Dermis microvascular lymphatic vessel endothelial cell (primary cell): ENCODE measurements around the gene CCHCR1. TPM values are rescaled to one million over a fixed set of nuclear protein-coding genes. Genes with fewer than 3 reads are reported as not detected.
"Not testable (repeated sequence)": the region's sequence is repeated elsewhere in the genome, so short reads cannot be mapped to it uniquely, and the experiment has no call there.

Source experiments
- DNase-seq, 2 donors: peaks; one replicate each; pipeline versions ENCODE4 v3.0.0 to v3.0.0-alpha.2; 2010; ENCODE audit warnings: low read depth in 2 of 2
- total RNA-seq: library from RNA; depleted of rRNA; stranded (reverse); fragments of >200 nt; gene quantifications from 2 replicates; pipeline ENCODE4 v1.2.1, GENCODE V29; 2014

Gene CCHCR1
- total RNA-seq, 1 donor from 2014 or later: 11.8 TPM

DNA sequence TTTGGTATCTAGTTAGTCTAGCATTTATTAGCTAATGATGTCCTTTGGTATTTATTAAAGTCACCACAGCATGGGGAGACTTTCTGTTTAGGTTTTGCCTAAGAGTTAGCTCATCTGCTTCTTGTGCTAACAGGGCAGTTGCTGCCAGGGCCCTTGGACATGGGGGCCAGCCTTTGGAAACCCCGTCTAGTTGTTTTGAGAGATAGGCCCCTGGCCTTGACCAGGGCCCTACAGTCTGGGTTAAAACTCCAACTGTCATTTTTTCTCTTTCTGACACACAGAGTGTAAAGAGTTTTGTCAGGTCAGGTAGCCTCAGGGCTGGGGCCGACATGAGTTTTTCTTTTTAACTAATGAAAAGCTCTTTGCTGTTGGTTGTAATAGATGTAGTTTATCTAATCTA lies 25.7 kb upstream of the CCHCR1 start:
- DNase-seq: not testable (repeated sequence)

DNA sequence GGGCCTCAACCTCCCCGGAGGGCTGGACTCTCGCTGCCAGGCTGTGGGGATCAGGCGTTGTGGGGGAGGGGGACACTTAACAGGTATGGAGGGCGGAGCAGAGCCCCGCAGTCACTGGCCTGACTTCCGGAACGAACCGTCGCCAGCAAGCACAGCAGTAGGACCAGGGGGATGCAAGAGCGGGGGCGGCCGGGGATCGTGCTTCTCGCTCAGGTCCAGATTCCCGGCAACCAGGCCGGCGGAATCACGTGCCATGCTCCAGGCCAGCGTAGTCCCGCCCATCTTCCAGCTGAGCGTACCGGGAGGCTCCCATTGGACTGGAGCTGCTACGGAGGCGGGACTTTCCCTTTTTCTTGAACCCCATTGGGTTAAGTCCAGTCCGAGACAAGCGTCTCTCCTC lies 22.9 kb upstream of the CCHCR1 start:
- DNase-seq: peak; percentile 77 to 88

DNA sequence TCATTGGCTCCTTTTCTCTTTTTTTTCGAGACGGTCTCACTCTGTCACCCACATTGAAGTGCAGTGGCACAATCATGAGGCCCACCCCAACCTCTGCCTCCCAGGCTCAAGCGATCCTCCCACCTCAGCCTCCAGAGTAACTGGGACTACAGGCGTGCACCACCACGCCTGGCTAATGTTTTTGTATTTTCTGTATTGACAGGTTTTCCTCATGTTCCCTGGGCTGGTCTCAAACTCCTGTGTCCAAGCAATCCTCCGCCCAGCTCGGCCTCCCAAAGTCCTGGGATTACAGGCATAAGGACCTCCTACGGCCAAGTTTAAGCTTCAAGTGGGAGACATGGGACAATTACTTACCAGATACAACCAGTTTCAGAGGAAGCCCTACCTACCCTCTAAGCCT lies 22.3 kb upstream of the CCHCR1 start:
- DNase-seq: no peak

DNA sequence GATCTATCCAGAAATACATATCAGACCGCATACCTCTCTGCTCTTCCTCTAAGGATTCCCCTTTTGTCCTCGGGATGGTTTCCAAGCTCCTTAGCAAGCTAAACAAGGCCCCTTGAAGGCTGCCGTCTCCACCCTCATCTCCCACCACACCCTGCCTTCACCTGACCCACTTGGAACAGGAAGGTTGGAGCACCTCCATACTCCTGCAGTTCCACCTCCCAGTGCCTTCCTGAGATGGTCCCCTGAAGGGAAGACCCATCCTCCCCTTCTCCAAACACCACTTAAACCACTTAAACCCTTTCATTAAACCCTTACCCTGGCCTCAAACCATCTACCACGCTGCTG lies 21.4 kb upstream of the CCHCR1 start:
- no peak for DNase-seq

DNA sequence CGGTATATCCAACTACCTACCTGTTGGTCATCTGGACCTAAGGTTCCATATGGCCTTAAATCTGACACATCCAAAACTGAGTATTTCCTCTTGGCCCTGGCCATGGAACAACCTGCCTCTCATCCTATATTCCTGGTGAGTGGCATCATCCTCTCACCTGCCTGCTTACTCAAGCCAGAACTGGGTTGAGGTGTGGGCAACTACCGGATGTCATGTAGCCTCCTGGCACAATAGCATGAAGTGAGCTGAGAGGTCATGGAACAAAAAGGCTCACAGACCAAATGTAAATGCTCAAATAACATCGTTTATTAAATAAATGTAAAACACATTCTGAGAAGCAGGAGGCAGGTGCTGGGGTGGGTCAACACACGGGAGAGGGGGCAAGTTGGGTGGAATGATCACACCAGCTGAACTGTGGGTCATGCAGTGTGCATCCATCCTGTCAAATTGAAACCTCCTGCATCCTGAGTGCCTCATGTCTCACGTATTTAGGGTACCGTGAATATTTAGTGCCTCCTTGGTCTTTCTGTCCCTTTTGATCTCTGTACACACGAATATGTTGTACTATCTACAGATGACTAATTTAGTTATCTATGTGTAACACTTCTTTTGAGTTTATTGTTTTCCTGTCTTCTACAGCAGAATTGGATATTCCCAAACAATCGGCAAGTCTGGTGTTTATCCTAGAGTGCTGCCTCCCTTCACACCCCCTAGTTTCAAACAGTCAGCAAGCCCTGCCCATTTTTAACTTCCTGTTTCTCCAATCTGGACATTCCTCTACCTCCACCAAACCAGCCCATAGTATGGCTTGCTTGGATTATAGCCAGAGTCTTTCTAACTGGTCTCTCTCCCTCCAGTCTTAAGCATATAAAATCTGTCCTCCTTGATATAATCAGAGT lies 20.8 kb upstream of the CCHCR1 start:
- DNase-seq: peak in 1 of 2 donors; percentile 39

DNA sequence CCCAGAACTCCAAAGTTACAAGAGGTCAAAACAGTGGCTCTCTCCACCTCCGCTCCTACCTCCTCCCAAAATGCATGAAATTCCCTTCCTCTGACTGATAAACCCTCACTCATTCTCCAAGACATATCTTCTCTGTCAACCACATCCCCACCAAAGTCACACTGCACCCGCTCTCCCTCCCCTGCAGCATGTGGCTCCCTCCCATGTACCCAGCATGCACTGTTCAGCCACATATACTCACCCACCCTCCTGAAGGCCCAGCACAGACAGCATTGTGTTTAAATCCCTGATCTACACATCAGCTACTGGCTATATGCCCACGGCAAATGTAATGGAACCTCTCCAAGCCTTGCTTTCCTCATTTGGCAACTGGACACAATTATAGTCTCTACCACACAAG lies 18.4 kb upstream of the CCHCR1 start:
- DNase-seq: no peak

DNA sequence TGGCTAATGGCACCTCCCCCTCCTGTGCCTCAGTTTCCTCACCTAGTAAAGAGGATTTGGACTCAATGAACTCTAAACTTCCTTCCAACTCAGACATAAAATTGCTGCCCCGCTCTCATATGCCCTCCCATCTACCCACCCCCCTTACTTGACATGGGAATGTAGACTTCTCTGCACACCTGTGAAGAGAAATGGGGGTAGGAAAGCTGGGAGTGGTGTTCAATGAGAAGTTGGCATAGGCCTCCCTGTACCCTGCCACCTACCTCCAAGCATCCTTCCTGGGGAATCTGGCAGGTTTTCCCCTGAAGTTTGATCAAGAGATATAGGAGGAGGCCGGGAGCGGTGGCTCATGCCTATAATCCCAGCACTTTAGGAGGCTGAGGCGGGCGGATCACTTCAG lies 16.8 kb upstream of the CCHCR1 start:
- DNase-seq: no peak

DNA sequence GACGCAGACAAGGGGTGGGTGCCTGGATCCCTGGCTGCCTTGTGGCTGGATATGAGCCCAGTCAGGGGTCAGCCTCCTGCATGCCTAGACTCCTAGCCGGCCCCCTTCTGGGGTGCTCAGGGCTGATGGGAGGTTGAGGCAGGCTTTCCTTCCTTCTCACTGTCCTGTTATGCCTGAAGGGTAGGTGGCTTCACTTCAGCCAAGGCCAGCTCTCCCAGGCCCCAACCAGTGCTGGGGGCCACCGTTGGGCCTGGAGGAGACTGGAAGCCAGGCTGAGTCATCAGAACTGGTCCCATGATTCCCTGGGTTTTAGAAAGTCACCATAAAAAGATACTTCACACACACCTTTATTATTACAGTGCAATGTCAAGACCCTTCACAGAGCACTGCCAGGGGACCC lies 15.8 kb upstream of the CCHCR1 start:
- DNase-seq: no peak

DNA sequence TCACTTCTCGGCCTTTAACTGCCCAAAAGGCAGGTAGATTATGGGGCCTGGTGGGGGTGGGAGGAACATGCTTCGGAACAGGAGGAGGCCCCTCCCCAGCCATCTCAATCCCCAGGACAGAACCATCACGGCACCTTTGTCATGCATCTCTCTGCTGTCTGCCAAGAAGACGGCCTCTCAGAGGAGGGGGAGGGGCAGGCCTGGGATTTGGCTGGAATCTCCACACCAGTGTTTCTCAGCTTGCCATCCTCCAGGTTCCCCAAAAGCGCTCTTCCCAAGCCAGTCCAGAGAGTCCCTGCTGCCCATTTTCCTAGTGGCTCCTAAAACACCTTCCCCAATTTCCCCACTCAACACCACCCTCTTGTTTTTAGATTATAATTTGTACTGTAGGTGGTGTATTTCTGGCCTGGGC lies 15.4 kb upstream of the CCHCR1 start:
- no peak for DNase-seq

DNA sequence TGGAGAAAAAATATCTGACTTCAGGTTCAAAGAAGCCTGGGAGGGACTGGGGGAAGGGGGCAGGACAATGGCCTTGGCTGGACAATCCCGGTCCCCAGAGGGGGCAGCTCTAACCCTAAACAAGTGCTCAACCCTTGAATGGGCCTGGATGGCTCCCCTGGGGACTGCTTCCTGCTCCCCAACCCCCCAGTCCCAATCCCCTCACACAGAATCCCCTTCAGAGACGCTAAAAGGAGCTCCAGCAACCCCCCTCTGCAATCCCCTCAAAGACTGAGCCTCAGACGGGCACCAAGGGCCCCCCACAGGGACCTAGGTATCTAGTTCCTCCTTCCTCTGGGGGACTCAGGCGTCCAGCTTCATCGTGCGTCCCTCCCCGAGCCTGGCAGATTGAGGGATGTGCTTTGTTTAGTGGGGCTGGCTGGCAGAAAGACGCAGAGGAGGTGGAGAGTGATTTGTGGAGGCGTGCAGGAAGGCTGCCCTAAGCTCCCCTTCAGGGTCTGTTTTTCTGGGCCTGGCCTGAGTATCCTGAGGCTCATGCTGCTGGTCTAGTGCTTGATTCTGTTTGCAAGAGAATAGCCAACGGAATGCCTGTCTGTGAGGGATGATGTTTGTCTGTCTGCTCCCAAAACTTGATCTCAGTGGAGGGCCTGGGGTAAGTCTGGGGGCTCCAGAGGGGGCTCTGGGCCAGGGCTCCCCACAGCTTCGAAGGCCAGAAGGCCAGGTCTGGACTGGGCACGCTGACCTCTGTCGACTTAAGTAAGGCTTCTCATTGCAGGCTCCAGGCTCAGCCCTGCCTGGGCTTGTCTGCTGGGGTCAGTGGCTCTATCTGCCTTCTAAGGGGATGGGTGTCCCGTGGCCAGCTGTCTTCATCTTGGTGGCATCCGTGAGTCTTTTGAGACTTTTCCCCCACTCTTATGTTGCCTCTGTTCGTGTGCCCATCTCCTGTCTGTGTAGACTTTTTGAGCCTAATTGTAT lies 14.6 kb upstream of the CCHCR1 start:
- DNase-seq: no peak

DNA sequence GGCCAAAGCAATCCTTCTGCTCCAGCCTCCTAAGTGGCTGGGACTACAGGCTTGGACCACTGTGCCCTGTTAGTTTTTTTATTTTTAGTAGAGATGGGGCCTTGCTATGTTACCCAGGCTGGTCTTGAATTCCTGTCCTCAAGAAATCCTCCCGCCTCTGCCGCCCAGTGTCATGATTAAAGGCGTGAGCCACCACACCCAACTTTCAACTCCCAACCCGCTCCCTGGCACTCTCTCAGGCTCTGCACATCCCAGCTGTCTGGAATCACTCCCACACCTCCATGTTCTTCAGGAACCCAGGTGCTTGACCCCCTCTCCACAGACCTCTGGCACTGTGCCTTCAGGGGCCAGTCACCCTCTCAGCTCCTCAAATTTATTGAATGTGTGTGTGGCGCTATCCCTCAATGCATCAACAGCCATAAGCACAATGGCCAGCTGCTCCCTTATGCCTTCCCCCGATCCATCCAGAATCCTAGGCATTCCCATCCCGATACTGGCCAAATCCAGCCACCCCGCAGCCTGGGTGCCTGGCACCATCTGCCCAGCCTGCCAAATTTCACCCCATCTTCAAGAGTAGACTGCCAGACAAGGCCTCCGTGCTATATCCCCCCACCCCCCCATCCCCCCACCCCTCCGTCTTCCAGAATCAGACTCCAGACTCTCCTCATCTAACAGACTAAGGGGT lies 13.5 kb upstream of the CCHCR1 start:
- no peak for DNase-seq

DNA sequence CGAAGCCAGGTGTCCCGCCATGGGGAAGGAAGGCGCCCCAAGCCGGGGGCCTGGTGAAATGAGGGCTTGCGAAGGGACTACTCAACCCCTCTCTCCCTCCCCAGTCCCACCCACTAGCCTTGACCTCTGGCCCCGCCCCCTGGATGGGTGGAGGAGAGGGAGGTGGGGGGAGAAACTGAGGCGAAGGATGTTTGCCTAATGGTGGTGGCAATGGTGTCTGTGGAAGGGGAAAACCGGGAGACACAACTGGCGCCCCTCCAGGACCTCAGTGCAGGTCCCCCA lies 12.9 kb upstream of the CCHCR1 start, which contains the start of gene POU5F1:
TSS of gene POU5F1 (minus strand) at position 83 of the 282 bp plus-strand sequence. CDS start at position 21, 62 bp downstream.
- DNase-seq: no peak

DNA sequence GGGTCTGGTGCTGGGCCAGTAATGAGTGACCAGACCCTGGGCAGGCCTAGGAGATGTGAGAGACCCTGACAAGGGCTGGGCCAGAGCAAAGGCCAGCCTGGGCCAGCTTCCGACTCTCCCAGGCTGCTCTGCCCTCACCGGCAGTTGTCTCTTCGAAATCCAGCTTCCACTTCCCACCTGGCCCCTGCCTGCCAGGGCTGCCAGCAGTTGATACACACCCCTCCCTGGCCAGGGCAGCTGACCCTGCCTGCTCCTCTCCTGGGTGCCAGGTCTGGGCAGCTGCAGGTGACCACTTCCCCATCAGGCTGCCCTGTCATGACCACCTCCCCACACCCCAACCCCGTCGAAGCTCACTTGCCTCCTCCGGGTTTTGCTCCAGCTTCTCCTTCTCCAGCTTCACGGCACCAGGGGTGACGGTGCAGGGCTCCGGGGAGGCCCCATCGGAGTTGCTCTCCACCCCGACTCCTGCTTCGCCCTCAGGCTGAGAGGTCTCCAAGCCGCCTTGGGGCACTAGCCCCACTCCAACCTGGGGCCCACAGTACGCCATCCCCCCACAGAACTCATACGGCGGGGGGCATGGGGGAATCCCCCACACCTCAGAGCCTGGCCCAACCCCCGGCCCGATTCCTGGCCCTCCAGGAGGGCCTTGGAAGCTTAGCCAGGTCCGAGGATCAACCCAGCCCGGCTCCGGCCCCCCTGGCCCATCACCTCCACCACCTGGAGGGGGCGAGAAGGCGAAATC lies 12.4 kb upstream of the CCHCR1 start:
- not testable (repeated sequence) for DNase-seq

DNA sequence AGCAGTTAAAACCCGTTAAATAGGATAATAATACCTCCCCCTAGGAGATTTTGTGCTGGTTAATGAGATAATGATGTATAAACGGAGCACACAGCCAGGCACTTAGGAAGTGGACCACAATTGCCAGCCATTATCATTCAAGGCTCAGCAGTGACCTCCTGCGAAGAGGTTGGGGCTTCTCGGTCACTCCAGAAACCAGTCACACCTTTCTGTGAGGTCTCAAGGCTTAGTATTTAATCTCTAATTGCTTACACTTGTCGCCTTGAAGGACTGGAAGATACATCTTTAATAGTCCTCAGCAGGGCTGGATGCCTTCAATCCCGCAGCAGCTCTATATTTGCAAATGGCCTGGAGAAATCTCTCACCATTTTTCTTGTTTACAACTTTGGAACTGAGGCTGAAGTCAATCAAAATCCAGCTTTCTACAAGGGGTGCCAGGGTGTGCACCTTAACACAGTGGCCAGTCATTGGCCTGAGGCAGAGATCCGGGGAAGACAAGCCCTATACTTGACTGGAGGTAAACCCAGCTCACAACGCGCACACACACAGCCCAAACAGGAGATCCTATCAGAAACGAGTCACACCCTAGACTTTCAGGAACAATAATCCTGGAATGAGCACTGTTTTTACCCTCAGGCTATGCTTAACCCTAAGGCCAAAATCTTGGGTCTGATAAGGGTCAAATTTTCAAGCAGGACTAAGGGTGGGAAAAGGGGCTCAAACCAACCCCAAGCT lies 11.7 kb upstream of the CCHCR1 start:
- DNase-seq: no peak

DNA sequence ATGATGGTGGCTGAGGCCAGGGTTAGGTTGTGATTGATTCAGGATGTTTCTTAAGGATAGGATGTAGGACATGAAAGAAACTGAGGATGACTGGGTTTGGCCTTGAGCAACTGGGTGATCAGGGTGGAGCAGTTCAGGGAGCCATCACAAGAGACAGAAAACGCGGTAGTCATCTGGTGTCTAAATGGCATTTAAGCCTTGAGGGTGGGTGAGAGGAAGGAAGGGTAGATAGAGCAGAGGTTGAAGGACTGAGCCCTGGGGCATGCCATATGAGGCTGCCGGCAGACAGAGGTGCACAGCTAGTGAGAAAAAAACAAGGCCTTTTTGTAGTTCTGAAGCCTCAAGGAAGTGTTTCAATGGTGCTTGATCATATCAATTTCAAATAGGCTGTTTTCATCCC lies 11.0 kb upstream of the CCHCR1 start:
- DNase-seq: no peak

DNA sequence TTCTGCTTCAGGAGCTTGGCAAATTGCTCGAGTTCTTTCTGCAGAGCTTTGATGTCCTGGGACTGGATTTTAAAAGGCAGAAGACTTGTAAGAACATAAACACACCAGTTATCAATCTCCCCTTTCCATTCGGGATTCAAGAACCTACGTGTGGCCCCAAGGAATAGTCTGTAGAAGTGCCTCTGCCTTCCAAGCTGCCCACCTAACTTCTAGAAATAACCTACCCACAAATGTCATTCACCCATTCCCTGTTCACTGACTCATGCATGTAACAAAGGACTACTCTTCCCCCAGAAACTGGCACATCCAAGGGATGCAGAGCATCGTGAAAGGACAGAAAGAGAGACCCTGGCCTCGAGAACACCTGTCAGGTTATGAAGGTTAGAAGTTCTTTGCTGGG lies 8.4 kb upstream of the CCHCR1 start:
- DNase-seq: no peak

DNA sequence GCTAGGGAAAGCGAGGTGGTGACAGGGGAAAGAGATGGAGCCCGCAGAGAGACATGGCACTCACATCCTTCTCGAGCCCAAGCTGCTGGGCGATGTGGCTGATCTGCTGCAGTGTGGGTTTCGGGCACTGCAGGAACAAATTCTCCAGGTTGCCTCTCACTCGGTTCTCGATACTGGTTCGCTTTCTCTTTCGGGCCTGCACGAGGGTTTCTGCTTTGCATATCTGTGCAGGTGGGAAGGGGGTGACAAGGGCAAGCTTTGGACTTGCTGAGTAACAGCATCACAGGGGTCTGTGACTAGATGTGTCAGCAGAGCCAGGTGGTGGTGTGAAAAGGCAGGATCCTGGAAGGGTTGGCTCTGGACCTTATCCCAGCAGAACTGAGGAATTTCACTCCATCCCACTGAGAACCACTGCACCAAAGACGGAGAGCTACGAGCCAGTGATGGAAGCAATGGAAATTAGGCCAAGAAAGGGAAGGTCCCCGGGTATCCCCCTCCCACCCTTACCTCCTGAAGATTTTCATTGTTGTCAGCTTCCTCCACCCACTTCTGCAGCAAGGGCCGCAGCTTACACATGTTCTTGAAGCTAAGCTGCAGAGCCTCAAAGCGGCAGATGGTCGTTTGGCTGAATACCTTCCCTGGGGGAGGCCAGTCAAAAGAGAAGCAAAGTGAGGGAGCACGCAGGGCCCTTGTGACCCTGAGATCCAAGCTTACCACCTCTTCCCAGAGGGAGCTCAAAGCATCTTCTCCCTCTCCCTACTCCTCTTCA lies 7.6 kb upstream of the CCHCR1 start:
- DNase-seq: not testable (repeated sequence)

DNA sequence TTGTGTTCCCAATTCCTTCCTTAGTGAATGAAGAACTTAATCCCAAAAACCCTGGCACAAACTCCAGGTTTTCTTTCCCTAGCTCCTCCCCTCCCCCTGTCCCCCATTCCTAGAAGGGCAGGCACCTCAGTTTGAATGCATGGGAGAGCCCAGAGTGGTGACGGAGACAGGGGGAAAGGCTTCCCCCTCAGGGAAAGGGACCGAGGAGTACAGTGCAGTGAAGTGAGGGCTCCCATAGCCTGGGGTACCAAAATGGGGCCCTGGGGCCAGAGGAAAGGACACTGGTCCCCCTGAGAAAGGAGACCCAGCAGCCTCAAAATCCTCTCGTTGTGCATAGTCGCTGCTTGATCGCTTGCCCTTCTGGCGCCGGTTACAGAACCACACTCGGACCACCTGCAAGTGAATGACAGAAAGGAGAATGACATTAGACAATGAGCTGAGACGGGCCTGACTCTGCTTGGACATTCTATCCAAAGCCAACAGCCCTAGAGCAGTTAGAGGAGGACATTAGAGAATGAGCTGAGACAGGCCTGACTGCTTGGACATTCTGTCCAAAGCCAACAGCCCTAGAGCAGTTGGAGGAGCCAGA lies 7.0 kb upstream of the CCHCR1 start:
- DNase-seq: not testable (repeated sequence)

DNA sequence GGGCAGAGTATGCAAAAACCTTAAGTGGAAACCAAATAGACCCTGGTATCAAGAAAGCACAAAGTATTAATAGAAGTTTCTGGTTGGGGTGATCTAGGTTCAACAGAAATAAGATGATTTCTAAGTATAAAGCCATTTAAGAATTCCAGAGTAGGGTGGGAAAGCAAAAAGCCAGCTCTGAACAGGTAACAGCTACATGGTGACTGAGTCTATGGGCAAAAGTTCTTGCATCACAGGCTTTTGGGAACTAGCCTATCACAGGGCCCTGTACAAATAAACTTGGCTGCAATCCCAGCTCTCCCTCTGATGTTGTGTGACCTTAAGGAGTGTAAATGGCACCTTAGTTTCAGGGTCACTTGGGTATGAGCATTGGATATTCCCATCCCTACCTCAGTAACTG lies 6.3 kb upstream of the CCHCR1 start:
- DNase-seq: no peak
